ENCODE data around the gene LRRC74A. TPM values are rescaled to one million over a fixed set of nuclear protein-coding genes. Genes with fewer than 3 reads are reported as not detected.

Gene LRRC74A
- total RNA-seq, 1 experiment from 2014 or later = not detected

DNA sequence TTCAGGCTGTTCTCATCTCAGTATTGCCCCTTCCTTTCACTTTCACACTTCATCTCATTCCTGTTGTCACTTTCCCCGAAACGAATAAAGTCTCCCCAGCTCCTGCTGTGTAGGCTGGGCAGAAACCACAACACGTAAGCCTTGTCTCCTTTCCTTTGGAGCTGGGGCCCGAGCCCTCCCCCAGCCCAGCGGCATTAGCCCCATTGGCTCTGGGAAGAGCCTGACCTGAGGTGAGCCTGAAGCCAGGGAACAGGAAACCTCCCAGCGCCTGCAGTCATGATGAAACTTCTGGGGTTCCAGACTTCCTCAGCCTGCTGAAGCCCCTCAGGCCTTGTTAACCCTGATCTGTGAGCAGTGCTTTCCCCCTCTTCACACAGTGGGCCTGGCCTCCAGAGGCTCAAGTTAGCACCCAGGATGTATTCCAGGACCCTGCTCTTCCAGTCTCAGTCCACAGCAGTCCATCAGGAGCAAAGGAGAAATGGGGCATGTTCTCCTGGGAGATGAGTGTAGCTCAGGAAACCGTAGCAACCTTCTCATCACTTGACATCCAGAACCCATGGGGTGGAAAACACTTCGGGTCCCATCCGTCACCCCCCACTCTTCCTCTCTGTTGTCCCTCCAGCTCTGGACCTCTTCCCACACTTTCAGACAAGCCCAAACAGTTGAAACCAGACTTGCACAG, 43.2 kb upstream of the LRRC74A start:
- no peak overlapping the region; a peak in 2 of 7 replicates for H3K27ac Mint-ChIP-seq
- H2AK5ac ChIP-seq (ENCODE audit: insufficient read length, low read length) = no peak overlapping the region
- WGBS (ENCODE audit: extremely low coverage, insufficient read length, low lambda C conversion rate) = no CpG with 5 or more reads among the region's 9 CpGs
- H2BK12ac ChIP-seq (ENCODE audit: insufficient read length, low read depth, low read length) = no peak overlapping the region
- no peak overlapping the region for H3K9ac ChIP-seq (ENCODE audit: extremely low read depth, insufficient read length, low read length)
- H3K27me3 ChIP-seq (ENCODE audit: insufficient read depth, low read length) = no peaks in the 10 kb centered on the region
- no peak overlapping the region for H4K5ac ChIP-seq (ENCODE audit: insufficient read length, low read depth, low read length)
- no peaks in the 10 kb centered on the region for H3K79me2 ChIP-seq (ENCODE audit: insufficient read depth, low read length)
- H3T11ph ChIP-seq (ENCODE audit: low read length) = no peak overlapping the region
- no peaks in the 10 kb centered on the region for H3K4me1 ChIP-seq (ENCODE audit: insufficient read depth, low read length)
- H3K23me2 ChIP-seq (ENCODE audit: insufficient read length, low read depth, low read length, poor library complexity, severe bottlenecking) = no peaks in the 10 kb centered on the region
- no peak overlapping the region for H3K4ac ChIP-seq (ENCODE audit: low read depth, low read length)
- H3K27ac ChIP-seq (ENCODE audit: insufficient read length, low read depth, low read length) = no peak overlapping the region
- no peaks in the 10 kb centered on the region for H4K20me1 ChIP-seq (ENCODE audit: control insufficient read depth, insufficient read depth, insufficient read length)
- no peaks in the 10 kb centered on the region for H3K79me1 ChIP-seq (ENCODE audit: insufficient read depth, low read depth, low read length, poor library complexity, severe bottlenecking)
- H3K9me3 Mint-ChIP-seq = no peaks in the 10 kb centered on the region
- H3K36me3 Mint-ChIP-seq (ENCODE audit: insufficient read depth in 1 of 3, low read depth in 3 of 3) = peaks cover 19 to 49% (median 28%) of the 10 kb centered on the region in 3 experiments; a peak in 6 of 7 replicates
- no peak overlapping the region for H3K23ac ChIP-seq (ENCODE audit: insufficient read length, low read depth, low read length)
- H4K8ac ChIP-seq (replicated peaks; ENCODE audit: insufficient read length, low read depth, low read length) = no peak overlapping the region
- DNase-seq = peak; percentile 22
- no peak overlapping the region for H3K4me3 Mint-ChIP-seq
- no peak overlapping the region for H3K18ac ChIP-seq (ENCODE audit: insufficient read length, low read depth, low read length)
- no peak overlapping the region for H2BK15ac ChIP-seq (ENCODE audit: low read depth, low read length)
- no peaks in the 10 kb centered on the region for H3K9me3 ChIP-seq (ENCODE audit: control insufficient read depth, low read depth, low read length)
- H2BK5ac ChIP-seq (ENCODE audit: insufficient read length, low read length) = no peak overlapping the region
- H3K4me1 Mint-ChIP-seq = peaks cover 3 to 5% of the 10 kb centered on the region in 2 experiments; a peak in 2 of 4 replicates
- no peak overlapping the region for H2BK120ac ChIP-seq (ENCODE audit: low read depth, low read length, poor library complexity, severe bottlenecking)
- H2BK20ac ChIP-seq (ENCODE audit: low read depth, low read length, poor library complexity, severe bottlenecking) = no peak overlapping the region
- TF ChIP-seq, protein P1, sequence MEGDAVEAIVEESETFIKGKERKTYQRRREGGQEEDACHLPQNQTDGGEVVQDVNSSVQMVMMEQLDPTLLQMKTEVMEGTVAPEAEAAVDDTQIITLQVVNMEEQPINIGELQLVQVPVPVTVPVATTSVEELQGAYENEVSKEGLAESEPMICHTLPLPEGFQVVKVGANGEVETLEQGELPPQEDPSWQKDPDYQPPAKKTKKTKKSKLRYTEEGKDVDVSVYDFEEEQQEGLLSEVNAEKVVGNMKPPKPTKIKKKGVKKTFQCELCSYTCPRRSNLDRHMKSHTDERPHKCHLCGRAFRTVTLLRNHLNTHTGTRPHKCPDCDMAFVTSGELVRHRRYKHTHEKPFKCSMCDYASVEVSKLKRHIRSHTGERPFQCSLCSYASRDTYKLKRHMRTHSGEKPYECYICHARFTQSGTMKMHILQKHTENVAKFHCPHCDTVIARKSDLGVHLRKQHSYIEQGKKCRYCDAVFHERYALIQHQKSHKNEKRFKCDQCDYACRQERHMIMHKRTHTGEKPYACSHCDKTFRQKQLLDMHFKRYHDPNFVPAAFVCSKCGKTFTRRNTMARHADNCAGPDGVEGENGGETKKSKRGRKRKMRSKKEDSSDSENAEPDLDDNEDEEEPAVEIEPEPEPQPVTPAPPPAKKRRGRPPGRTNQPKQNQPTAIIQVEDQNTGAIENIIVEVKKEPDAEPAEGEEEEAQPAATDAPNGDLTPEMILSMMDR (conservative IDR thresholded peaks at IDR 0.05) = no peak
- no peak overlapping the region for H4K91ac ChIP-seq (ENCODE audit: insufficient read length, low read depth, low read length)
- H3K14ac ChIP-seq (ENCODE audit: insufficient read depth, low read length) = no peak overlapping the region
- no peak overlapping the region for H2AFZ ChIP-seq (ENCODE audit: low read length)
- H3K27me3 Mint-ChIP-seq (ENCODE audit: low read depth) = no peaks in the 10 kb centered on the region; the same call in 1 of the 2 replicates
- no peak overlapping the region for H3K56ac ChIP-seq (ENCODE audit: insufficient read length, low read depth, low read length)
- H3K4me2 ChIP-seq (ENCODE audit: insufficient read depth, insufficient read length, low read length) = no peak overlapping the region

All from H9 (cell line).